Gastroesophageal sphincter (tissue), 2 donors: ENCODE results near the gene TNFRSF14.
"Not testable (repeated sequence)": the region's sequence is repeated elsewhere in the genome, so short reads cannot be mapped to it uniquely, and the experiment has no call there.

Source experiments
- EP300 ChIP-seq: sonication (generic); formaldehyde crosslinking; IDR thresholded peaks from one replicate; pipeline ENCODE4 v1.6.1; 2017; ENCODE audit warnings: antibody characterized with exemption, mild to moderate bottlenecking
- POLR2A ChIP-seq, 2 donors: fragments of 450-650 bp; IDR thresholded peaks; one replicate each; pipeline ENCODE4 v1.6.1; 2017; ENCODE audit warnings: antibody characterized with exemption in 2 of 2, mild to moderate bottlenecking in 2 of 2, moderate library complexity in 1 of 2
- POLR2AphosphoS5 ChIP-seq: sonication (generic); formaldehyde crosslinking; IDR thresholded peaks from one replicate; pipeline ENCODE4 v1.6.1; 2017; ENCODE audit warnings: antibody characterized with exemption

GRCh38 chr1:2550309-2550861, 5.8 kb upstream of the TNFRSF14 start:
- TF ChIP-seq POLR2A (IDR thresholded peaks at IDR 0.05); EP300; POLR2AphosphoS5: not testable (repeated sequence)
